ENCODE results near the gene NKD1.

NKD1 gene, protein sequence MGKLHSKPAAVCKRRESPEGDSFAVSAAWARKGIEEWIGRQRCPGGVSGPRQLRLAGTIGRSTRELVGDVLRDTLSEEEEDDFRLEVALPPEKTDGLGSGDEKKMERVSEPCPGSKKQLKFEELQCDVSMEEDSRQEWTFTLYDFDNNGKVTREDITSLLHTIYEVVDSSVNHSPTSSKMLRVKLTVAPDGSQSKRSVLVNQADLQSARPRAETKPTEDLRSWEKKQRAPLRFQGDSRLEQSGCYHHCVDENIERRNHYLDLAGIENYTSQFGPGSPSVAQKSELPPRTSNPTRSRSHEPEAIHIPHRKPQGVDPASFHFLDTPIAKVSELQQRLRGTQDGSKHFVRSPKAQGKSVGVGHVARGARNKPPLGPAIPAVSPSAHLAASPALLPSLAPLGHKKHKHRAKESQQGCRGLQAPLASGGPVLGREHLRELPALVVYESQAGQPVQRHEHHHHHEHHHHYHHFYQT

DNA sequence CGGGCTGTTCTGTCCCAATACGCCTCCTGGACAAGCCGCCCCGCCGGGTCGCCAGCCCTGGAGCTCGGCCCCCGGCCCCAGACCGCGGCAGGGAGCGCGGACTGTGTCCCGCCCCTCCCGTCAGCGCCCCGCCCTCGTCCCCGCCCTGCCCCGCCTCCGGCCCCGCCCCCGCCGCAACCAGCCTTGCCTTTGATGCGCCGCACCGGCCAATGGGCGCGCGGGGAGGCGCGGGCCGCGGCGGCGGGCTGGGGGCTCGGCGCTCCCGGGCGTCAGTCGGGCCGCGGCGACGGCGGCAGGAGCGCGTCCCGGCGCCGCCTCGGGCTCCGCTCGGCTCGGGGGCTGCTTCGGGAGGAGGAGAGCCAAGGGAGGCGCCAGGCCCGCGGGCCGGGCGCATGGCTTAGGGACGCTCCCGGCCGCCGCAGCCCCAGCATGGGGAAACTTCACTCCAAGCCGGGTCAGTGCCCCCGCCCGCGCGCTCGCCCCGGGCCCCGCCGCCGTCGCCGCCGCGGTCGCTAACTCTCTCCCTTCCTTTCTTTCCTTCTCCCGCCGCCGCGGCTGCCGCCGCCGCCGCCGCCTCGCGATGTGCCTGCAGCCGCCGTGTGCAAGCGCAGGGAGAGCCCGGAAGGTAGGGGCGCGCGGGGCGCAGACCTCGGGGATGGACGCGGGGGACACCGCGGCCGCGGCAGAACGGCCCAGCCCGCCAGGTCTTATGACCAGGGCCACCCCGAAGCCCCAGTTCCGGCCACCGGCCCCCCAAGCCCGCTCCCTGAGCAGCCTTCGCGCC lies at the start of gene NKD1:
Gene NKD1 (plus strand): TSS at position 272 of the 784 bp plus-strand sequence. CDS start 158 bp downstream, at position 430.
- DNase-seq, result peak; percentile 91

DNA sequence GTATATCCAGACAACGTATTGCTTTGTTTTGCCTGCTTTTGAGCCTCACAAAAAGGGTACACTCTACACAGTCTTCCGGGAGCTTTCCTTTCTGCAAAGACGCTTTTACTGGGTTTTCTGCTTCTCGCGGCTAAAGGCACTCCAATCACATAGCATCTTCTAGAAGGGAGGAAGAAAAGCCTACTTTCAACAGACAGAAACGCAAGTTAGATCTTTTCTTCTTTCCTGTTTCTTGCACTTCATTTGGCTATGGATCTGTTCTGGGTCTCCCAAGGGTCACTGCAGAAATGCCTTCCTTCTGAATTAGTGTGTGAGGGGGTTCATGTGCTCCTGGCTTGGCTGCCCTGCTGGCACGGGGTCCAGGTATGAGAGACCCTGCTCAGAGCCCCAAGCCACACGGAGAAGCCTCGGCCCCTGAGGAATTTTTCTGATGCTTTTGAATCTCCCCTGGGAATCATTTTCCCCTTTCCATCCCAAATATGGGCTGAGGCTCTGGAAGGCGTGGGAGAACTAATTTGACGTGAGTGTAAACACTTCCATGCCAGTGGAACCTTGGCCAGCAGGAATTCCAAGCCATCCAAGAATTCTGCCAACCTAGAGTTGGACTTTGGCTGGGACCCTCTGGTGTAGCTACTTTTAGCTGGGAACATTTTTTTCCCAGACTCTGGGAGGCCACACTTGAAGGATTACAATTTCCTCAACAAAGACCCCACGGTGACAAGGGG lies 49.6 kb upstream of the NKD1 start:
- no peak for DNase-seq

DNA sequence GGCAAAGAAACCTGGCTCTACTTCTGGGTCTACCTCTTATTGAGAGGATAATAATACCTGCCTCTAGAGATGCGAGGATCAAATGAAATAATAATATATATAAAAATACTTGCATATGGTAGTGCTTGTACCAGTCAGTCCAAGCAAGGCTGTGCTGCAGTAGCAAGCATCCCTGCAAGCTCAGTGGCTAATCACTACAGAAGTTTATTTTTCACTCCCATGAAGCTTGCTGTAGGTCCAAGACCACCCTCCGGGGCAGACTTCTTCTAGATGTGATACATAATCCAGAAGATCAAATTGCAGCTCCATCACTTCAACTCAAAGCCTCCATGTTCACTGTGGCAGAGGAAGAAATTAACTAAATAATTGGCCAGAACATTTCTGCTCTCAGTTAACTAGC lies 48.9 kb upstream of the NKD1 start:
- DNase-seq, result peak; percentile 9

DNA sequence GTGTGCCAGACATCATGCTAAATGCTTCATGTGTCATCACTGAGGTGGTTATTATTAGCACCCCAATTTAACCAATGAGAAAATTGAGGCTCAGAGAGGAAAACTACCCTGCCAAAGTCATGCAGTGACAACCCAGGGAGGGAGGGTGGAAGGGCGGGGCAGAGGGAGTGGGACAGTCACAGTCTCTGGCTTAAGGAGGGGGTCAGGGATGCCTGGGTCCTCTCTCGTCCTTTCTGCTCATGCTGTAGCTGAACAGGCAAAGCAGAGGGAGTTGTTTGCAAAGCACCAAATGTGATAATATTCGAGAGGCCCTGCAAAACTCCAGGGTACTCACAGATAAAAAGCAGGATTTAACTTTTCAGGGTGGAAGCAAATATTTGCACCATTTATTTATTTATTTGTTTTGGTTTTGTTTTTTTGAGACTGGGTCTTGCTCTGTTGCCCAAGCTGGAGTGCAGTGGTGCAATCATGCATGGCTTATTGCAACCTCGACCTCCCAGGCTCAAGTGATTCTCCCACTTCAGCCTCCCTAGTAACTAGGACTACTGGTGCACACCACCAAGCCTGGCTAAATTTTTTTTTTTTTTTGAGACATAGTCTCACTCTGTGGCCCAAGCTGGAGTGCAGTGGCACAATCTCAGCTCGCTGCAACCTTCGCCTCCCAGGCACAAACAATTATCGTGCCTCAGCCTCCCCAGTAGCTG lies 47.9 kb upstream of the NKD1 start:
- DNase-seq, result no peak

DNA sequence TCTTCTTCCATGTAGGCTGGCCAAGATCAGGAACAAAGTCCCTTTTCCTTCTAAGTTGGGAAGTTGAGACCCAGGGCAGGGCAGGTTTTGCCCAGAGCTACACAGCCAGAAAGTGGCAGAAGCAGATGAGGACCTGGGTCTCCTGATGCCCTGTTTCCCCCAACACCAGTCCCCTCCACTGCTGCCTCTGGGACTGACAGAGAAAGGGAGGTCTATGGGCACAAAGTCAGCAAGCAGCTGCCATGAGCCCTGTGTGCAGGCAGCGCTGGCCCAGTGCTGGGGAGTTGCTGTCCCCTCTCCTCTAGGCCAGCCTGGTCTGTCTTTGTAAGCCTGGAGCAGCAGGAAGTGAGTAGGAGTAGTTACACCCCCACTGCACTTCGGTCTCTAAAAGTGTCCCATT lies 46.9 kb upstream of the NKD1 start:
- no peak for DNase-seq

DNA sequence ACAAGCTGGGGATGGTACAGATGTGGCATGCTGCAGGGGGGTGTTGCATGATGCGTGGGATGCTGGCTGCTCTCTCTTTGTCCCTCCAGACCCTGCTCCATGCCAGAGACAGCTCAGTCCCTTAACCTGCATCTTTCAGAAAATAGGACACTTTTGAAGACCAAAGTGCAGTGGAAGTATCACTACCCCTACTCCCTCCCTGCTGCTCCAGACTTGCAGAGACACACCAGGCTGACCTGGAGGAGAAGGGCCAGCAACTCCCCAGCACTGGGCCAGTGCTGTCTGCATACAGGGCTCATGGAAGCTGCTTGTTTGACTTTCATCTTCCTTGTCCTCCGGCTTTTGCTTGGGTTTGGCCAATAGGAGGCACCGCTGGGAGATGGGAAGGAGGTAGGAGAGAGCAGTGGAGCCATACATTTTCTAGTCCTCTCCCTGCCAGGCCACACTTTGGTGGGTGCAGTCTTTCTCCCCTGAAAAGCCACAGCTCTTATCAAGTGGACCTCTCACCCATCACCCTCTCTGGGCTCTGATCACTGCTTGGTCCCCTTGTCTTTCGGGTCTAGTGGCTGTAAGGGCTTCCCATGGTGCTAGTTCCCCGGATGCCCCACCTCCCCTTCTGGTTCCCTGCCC lies 46.1 kb upstream of the NKD1 start:
- no peak for DNase-seq

DNA sequence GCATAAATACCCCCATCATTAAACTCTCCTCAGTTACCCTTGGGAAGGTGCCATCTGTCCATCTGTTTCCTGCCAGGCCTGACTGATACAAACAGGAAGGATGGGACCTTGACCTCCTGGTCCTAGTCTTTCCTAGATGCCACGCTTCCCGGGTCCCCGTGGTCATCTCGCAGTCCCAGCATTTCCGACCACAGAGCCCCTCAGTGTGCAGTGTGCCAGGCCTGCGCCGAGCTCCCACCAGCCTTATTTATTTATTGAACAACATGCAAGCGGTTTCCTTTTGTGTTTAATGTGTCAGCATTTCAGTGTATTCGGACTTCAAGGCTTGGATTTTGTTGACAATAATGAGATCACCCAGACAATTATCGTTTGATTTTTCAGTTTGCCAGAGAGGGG lies 45.6 kb upstream of the NKD1 start:
- DNase-seq, result no peak

DNA sequence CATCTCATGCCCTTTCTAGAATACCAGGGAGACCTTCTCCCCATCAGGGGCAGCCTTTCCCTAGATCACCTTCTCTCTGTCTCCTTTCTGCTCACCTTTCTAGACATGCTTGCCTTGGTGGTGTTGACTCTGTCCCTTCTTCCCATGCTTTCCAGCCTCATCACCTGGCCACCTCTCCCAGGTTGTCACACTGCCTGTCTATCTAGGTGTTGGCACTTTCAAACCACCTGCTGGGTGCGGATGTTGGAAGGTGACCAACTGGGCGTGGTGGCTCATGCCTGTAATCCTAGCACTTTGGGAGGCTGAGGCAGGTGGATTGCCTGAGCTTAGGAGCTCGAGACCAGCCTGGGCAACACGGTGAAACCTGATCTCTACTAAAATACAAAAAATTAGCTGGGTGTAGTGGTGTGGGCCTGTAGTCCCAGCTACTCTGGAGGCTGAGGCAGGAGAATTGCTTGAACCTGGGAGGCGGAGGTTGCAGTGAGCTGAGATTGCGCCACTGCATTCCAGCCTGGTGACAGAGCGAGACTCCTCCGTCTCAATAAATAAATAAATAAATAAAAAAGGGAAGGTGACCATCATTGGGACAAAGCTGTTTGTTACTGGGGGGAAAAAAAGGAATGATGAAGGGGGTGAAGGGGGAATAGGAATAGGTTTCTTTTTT lies 44.2 kb upstream of the NKD1 start:
- DNase-seq, result peak; percentile 12

DNA sequence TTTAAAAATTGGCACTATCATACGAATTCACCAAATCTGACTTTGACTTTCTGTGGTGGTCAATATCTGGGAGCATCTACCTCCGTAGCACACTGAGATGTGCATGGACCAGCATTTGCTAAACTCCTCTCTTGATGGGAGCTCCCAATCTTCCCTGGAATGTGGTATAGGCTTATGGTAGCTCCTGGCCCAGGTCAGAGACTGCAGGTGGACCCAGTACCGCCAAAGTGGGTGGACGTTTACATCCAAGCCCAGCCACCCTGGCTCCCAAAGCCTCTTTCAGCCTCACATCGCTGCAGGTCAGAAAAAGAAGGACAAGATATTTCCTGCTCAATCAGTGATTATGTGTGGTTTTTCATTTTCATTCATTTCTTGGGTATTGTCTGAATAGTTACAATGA lies 43.1 kb upstream of the NKD1 start:
- DNase-seq, result no peak

DNA sequence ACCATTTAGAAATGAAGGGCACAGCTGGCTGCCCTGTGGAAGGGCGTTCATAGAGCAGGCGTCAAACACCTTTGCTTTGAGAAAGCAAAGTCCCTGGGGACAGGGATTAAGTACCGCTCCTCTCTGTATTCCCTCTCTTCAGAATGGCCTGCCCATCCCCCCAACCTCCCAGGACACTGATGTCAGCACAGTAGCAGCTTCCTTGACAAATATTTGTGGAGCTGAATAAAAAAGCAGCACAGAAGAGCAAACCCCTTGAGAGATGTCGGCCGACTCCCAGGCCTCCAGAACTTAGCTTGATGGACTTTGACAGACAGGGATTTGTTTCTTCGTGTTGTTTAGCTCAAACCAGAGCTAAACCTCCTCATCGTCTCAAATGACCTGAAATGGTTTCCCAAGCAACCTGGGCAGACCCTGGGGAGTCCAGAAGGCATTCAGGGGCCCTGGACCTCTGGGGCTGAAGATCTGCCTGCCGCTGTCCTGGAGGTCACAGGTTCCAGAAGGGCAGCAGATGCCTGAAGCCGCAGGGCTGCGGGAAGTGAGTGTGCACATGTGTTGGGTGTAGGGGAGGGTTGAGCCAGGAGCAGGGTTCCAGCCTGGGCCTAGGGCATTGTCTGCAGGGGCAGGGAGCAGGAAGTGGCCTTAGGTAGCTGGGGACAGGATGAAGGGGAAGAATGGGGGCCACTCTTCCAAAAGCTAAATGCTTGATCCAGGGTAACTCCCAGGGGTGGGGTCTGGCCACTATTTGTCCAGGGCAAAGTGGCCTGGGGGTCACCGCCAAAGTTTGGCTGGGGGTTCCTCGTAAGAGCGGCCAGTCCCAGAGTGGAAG lies 42.3 kb upstream of the NKD1 start:
- DNase-seq, result no peak

DNA sequence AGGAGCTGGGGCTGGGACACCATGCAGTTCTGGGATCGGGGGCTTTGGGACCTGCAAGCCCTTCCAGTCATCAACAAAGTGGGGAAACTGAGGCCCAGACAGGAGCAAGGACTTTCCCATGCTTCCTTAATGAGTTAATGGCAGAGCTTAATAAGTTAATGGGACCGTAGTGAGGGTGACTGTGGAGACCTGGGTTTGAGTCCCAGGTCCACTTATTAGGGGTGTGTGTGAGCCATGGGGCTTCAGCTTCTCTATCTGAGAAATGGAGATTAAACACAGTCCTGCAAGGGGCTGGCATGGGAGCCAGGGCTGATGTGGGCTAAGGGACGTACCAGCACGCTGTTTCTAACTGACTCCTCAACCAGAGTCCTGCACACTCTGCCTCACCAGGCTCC lies 41.7 kb upstream of the NKD1 start:
- no peak for DNase-seq

DNA sequence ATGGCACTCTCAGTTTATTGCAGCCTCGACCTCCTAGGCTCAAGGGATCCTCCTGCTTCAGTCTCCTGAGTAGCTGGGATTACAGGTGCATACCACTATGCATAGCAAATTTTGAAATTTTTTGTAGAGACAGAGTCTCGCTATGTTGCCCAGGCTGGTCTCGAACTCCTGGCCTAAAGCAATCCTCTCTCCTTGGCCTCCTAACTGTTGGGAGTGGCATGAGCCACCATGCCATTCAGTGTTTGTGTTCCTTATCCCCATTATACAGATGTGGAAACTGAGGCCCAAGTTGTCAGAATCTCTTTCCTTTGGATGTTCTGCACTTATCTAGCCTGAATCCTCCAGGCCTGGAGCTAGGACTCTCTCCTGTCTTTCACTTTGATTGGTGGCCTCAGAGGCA lies 40.8 kb upstream of the NKD1 start:
- DNase-seq, result no peak

DNA sequence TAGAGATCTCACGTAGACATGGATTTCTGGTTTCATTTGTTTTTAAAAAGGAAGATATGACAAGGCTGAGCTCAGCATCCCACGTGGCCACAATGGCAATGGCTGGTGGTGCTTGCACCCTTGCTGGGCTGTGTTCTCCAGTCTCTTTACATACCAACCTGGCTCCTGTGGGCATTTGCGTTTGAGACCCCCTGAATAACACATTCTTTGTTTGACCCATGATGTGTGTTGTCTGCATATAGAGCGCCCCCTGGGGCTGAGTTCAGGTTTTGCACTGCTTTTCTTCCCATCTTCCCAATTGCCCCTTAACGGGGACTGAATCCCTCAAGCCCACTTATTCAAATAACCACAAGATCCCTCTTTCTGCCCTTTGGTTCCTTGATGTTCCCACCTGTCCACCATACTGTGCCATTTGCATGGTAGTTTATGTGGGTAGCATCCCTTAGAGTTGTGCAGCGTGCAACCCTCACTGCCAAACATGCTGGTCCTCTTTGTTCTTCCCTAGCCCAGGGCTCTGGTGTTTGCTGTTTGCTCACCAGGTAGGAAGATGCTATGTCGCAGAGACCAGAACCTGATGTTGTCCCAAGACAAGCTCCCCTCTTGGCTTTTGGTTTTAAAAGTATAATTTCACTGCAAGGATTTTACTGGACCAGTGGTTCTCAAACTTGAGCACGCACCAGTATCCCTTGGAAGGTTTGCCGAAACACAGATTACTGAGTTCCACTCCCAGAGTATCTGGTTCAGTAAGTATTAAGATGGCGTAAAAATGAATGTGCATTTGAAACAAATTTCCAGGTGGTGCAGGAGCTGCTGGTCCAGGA lies 38.5 kb upstream of the NKD1 start:
- peak; percentile 53 for DNase-seq

DNA sequence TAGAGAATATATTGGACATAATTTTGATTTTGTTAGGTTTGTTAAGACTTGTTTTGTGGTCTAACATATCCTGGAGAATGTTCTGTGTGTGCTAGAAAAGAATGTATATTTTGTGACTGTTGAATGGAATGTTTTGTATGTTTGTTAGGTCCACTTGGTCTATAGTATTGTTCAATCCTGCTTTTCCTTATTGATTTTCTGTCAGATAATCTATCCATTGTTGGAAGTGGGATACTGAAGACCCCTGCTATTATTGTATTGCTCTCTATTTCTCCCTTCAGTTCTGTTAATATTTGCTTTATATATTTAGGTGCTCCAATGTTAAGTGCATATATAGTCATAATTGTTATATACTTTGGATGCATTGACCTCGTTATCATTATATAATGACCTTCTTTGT lies 33.0 kb upstream of the NKD1 start:
- no peak for DNase-seq

DNA sequence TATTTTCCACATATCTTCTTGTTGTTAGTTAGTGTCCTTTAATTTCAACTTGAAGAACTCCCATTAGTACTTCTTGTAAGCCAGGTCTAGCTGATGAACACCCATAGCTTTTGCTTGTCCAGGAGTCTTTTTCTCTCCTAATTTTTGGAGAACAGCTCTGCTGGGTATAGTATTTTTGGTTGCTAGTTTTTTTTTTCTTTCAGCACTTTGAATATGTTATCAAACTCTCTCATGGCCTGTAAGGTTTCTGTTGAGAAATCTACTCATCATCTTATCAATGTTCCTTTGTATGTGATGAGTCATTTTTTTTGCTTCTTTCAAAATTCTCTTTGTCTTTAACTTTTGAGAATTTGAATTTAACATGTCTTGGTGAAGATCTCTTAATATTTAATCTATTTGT lies 31.8 kb upstream of the NKD1 start:
- DNase-seq, result no peak

DNA sequence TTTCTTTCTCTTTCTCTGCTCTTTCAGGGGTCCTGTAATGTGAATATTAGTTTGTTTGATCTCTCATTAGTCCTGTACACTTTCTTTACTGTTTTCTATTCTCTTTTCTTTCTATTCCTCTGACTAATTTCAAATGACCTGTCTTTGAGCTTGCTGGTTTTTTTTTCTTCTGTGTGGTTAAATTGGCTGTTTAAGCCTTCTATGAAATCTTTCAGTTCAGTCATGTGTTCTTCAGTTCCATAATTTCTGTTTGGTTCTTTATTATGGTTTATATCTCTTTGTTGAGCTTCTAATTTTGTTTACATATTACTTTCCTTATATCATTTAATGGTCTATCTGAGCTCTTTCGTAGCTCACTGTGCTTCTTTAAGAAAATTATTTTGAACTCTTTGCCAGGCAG lies 31.3 kb upstream of the NKD1 start:
- DNase-seq, result no peak

DNA sequence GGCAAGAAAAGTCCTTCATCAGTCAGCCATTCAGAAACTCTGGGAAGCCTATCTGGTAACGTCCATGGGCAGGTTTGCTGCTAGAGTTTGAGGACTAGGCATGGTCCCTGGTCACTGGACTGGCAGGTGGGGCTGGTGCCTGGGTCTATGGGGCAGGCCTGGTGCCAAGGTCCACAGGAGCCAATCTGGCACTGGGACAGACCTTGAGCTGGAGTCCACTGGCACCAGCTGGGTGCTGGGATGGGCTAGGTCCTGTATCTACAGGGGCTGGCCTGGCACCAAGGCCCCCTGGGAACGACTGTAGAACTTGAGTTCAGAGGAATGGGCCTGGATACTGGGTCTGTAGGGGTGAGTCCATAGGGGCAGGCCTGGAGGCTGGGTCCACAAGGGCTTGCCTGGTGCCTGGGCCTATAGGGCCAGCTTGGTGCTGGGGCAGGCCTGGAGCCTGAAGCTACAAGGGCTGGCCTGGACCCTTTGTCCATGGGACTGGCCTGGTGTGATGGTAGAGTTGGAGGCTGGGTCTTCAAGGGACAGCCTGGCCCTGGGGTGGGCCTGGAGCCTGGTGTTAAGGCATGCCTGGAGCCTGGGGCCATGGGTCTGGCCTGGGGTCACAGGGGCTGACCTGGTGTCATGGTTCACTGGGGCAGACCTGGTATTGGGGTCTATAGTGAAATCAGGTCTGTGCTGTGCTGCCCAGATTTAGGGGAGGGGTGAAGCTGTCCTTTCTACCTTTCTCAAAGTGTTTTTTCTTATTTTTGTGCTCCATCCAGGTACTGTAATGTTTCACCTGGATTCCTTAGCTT lies 30.5 kb upstream of the NKD1 start:
- peak; percentile 32 for DNase-seq

DNA sequence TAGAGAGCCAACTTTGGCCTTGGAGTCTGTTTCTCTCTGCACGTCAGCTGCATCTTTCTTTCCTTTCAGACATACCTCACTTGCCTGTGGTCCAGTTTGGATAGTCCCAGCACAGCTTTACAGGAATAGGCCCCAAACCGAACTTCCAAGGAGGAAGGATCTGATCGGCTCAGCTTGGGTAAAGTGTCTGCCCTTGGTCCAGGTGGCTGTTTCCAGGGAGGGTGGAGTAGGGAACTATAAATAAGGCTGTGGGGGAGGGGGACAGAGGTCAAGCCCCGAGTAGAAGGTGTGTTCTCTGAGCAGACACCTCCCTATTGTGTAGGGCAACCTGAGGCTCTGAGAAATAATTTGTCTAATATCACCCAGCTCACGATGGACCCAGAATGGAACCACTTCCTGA lies 29.2 kb upstream of the NKD1 start:
- peak; percentile 27 for DNase-seq

DNA sequence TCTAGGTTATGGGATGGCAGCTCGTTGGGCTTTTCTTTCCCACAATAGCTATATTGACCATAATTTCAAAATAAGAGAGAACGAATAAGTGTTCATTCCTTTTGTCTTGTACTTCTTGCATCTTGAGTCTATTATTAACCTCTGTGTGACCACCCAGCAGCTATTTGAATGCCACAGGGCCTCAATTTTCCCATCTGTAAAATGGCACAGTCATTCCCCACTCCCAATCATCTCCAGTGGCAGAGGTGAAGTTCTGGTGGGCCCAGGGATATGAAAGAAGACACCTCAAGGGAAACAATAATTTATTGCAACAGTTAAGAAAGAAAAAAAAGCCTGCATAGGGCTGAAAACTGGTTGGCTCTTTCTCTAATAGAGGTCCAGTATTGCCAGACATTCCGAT lies 28.6 kb upstream of the NKD1 start:
- no peak for DNase-seq
